GM18508 (cell line): ENCODE measurements around the gene NT5C3B.
"Not testable (repeated sequence)": the region's sequence is repeated elsewhere in the genome, so short reads cannot be mapped to it uniquely, and the experiment has no call there.

ENCODE experiments used
- ATAC-seq: cut with Tn5 transposase; IDR thresholded peaks from one replicate; pipeline ENCODE4 v1.9.1; 2021; ENCODE audit warnings: moderate number of reproducible peaks; ENCODE audit not compliant: insufficient read depth, unreplicated experiment

The NT5C3B gene

DNA sequence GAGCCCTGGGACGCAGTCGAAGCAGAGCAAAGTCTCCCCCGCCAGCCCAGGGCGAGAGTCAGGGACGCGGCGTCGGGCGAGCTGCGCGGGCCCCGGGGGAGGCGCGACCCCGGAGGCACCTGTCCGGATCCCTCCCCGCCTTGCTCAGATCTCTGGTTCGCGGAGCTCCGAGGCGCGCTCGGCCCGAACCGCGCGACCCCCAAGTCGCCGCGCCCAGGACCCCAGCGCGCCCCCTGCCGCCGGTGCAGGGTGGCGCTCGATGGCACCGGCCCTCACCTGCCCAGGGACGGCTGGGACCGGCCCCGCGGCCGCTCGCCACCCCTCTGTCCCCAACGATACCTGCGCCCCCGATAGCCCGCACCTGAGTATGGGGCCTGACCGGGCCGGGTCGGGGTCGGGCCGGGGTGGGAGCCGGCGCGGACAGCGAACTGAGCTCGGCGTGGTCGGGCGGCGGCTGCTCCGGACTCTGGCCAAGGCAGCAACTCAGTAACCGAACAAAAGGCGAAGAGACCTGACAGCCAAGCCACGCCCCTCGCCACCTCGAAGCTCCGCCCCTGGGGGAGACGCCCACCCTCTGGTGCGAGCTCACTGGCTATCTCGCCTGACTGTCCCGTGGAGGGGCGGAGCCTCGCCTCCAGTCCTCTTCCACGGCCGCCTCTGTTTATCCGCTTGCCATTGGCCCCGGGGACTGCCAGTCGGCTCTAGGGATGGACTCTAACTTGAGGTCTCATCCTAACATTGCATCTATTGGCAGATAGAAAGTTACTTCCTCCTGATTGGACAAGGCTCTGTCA lies 49.6 kb downstream of the NT5C3B start, which contains the start of gene JUP:
Gene JUP (minus strand): TSS at position 485 of the 794 bp plus-strand sequence. CDS start 14,857 bp downstream, outside the sequence.
- no peak for ATAC-seq

DNA sequence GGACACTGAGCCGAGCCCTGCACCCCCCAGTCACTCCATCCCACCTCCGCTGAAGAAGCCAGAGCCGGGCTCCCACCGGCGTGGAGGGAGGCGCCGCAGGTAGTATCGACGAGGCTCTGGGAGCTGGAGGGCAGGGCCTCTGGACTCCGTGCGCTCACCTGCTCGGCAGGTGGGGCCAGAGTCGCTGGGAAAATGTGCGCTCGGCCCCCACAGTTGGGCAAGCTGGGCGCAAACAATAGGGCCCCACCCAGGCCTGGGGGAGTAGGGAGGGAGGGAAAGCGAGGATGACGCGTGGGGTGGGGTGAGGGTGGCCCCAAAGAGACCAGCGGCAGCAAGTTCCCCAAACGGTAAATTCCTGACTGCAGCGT lies 50.2 kb downstream of the NT5C3B start:
- ATAC-seq: no peak

DNA sequence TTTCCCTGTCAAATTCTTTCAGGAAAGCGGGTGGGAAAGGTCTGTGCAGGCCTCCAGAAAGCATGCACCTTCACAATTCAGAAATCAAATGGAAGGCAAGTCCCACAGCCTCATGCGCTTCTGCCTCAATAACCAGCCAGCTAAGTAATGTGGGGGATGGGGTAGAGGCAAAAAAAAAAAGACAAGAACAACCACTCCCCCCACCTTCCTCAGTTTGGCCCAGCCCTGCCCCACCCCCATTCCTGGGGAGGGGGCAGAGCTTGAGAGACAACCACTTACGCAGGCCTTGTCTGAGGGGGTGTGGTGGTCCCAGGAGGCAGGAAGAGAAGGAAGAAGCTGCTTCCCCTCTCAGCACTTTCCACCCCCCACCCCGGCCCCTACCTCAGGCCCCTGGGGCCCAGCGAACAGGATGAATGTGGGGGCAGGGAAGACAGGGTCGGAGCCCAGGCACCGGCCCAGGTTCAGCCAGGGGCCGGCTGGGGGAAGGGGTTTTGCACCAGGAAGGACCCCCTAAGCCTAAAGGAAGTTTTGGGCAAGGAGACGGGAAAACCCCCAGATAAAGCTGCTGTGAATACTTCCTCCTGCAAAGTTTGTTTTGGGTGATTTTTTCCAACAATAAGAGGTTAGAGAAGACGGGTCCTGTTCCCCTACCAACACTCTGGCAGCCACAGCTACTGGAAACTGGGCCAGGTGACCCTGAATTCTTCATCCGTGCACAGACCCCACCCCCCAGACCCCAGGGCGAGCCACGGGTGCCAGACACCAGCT lies 50.8 kb downstream of the NT5C3B start:
- ATAC-seq: no peak

DNA sequence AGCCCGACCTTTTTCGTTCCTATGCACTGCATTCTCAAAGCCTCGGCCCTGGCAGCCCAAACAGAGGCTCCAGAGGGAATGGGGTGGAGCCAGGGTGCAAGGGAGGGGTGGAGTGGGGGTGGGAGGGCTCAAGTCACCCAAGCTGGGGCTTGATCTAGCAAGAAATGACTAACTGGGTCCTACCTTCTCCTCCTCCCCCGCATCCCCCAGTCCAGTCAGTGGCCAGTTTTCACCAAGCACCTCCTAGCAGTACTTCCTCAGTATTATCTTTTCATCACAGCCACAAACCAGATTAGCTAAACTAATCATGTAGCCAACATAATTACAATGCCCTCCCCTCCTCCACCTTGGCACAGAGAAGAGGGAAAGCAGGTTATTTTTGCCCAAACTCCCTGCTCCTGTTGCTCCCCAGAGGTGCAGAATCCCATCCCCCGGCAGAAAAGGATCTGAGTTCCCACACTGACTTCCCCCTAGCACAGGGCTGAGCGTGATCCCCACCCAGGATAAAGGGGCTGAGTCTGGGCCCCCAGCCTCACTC lies 51.8 kb downstream of the NT5C3B start:
- no peak for ATAC-seq

DNA sequence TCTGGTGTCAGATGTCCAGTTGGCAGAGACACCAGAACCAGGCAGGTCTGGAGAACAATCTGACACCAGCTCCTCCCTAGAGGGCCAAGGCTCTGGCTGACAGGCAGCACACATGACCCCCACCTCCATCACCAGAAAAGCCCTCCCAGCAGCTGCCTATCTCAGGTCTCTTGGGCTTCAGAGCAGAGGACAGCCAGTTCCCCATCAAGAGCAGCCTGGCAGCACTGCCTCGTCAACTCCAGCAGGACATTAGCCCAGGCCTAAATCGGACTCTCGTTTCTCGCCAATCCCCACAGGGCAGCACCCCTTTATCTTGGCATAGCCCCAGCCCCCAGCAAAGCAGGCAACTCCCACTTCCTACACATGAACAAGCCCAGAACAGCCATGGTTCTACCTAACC lies 53.9 kb downstream of the NT5C3B start:
- ATAC-seq: no peak

DNA sequence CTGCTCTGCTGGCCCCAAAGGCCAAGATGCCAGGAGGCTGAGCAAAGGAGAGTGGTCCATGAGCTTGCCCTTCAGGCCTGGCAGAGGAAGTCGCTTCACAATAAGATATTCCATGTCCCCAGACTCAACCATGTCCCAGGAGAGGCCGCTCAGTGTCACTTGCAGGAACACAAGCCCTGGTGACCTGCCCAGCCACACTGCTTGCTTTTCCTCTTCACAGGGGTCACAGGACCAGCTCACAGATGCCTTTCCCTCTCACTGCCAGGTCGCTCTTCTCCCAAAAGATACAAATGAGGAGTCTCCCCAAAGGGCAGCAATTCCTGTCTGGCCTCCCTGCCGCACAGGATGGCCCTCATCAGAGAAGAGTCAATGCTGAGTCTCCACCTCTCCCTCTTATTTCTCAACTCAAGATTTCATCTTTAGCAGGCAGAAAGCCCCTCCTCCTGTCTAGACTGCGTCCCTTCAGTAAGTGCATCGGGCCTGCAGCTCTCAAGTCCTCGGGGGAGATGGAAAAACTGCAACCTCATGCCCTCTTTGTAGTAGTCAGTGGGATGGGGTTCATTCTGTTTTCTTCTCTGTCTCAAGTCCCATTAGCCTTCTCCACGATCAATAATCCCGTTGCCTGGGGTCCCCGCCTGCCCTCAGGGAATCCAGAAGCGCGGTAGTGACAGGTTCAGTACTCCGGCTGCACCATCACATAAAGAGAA lies 54.5 kb downstream of the NT5C3B start:
- no peak for ATAC-seq

DNA sequence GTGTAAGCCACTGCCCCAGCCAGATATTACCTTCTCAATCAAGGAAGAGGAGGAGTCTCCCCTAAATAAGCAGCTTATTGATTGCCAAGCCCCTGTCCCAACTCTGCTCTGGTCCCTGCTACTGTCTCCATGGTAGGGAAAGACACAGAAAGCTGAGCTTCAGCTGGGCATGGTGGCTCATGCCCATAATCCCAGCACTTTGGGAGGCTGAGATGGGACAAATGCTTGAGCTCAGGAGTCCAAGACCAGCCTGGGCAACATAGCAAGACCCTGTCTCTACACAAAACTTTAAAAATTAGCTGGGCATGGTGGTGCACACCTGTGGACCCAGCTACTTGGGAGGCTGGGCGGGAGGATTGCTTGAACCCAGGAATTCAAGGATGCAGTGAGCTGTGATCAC lies 56.1 kb downstream of the NT5C3B start:
- no peak for ATAC-seq

DNA sequence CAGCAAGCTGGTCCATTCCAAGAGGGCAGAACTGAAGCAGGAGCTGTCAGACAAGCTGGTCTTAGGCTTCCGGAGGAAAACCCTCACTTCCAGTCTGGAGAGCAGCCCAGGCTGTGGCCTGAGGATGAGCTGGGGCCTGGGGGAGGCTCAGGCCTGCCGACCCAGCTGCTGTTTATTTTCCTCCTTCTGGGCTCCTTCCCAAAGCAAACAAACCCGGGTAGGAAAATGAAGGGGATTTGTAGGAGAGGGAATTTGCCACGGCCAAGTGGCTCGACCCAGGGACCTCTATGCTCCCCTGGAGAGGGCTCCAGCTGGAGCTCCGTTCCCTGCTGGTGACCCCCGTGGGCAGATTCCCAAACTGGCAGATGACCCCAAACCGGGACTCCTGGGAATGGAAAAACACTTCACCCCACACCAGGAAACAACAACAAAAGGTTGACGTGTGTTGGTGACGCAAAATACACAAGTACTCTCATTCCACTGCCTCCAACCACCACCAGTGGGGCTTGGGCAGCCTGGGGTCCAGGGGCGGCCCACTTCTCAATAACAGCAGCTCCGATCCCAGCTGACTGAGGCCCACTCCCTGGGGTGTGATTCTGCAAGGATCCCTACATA lies 58.4 kb downstream of the NT5C3B start:
- ATAC-seq: no peak

DNA sequence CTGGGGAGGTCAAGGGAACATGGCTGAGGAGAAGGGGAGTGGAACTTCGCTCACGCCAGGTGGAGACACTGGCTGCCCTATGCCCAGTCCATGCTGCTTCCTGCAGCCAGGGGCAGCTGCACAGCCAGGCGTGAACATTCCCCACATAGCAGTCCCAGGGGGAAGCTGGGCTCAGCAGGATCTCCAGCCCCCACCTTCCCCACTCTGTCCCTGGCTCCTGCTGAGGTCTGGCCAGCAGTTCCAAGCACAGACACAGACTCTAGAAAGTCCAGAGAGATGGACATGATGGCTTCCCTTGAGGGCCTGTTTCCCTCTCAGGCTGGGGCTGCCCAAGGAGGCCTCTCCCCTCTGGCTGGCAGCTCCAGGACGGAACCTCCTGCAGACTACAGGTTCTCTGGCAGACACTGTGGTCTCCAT lies 58.9 kb downstream of the NT5C3B start:
- ATAC-seq: no peak

DNA sequence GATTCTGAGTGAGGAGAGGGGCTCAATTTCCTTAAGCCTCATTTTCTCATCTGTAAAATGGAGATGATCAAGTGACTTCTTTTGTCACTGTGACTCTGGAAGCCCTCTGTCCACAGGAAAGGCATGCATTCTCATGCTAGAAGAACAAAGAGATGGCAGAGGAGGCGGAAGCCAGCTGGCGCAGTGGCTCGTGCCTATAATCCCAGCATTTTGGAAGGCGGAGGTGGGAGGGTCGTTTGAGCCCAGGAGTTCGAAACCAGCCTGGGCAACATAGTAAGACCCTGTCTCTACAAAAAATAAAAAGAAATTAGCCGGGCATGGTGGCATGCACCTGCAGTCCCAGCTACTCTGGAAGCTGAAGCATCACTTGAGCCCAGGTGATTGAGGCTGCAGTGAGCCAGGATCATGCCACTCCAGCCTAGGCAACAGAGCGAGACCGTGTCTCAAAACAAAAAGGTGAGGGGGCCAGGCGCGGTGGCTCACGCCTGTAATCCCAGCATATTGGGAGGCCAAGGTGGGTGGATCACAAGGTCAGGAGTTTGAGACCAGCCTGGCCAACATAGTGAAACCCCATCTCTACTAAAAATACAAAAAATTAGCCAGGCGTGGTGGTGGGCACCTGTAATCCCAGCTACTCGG lies 59.7 kb downstream of the NT5C3B start:
- ATAC-seq: not testable (repeated sequence)

DNA sequence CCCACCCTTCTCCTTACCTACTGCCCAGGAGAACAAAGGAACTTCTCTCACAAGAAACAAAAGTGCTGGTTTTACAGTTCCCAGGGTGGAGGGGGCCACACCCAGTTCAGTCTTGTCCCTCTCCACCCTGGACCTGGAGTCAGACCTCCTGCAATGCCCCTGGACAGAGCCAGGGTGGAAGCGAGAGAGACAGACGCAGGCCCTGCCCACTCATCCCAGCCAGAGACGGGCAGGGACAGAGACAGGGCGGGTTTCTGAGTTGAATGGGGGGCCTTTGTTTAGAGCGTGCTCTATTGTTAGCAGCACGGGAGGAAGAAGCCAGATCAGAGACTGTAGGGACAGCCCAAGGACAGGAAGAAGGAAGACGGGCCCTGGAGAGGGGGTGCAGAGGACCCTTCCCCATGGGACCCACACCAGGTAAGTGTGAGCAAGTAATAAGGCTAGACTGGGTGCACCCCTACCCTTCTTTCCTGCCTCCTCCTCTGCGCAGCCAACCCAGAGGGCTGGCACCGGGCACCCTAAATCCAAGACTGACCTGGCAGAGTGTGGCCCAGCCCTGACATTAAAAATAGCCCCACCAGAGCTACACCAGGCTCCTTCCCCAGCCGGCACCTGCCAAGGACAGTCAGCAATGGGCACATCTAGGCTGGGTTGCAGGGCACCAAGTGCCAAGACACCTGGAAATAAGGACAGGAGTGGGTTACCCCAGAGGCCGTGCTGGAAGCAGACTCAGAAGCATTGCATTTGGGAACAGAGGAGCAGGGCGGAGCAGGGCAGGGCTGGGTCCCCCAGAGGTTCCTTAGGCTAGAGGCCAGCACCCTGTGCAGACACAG lies 60.4 kb downstream of the NT5C3B start:
- ATAC-seq: no peak
